Omental fat pad (tissue), 4 donors: ENCODE measurements around the gene ABHD12. TPM values are rescaled to one million over a fixed set of nuclear protein-coding genes. Genes with fewer than 3 reads are reported as not detected.

Experiments
- ATAC-seq: fragments of 150-250 bp; one replicate; pipeline ENCODE4 v1.9.1; 2016; ENCODE audit warnings: mild to moderate bottlenecking, moderate library complexity; ENCODE audit not compliant: low FRiP score
- DNase-seq: peaks from one replicate; pipeline ENCODE4 v3.0.0-alpha.2; 2019; ENCODE audit warnings: low spot score
- total RNA-seq, 4 donors: library from RNA; depleted of rRNA; stranded (reverse); fragments of >200 nt; gene quantifications; one replicate each; pipeline ENCODE4 v1.1.0, GENCODE V29; 2016
- TF ChIP-seq, protein P1 (sequence below), 3 donors: fragments of 450-650 bp; IDR thresholded peaks; one replicate each; pipeline ENCODE4 v1.5.1; 2016 to 2017; ENCODE audit warnings: antibody characterized with exemption in 3 of 3, mild to moderate bottlenecking in 3 of 3, moderate library complexity in 2 of 3

The ABHD12 gene
- total RNA-seq, 4 donors from 2014 or later: 30.3 to 46.3 (median 38.4) TPM

DNA sequence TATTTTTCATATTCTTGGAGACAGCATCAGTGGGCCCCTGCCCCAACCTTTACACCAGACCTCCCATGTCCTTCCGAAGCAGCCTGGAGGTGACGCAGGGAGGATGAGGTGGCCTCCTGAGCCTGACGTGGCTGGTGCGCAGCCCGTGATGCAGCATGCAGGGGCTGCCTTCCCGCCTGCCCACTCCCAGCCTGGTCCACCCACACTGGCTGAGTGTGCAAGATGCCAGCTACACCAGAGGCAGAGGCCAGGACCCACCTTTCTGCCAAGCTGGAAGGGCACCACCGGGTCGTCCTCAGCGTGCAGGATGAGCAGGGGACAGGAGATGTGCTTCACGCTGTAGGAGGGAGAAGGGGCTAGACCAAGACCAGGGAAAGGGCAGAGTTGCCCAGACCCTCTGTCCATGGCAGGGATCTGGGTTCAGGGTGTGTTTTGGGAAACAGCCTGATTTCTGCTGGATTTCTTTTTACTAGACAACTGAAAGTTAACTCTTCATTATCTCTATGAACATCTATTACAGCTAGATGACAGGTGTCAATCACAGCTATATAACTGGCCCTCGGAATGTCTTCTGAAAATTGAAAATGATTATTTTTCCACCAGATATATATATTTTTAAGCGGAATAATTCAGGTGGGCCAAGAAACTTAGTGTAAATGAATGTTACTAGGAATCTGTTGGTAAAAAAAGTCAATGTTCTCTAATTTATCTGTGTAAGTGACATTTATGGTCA lies 87.2 kb downstream of the ABHD12 start:
- ATAC-seq: no peak
- DNase-seq: no peak
- TF ChIP-seq, protein P1, sequence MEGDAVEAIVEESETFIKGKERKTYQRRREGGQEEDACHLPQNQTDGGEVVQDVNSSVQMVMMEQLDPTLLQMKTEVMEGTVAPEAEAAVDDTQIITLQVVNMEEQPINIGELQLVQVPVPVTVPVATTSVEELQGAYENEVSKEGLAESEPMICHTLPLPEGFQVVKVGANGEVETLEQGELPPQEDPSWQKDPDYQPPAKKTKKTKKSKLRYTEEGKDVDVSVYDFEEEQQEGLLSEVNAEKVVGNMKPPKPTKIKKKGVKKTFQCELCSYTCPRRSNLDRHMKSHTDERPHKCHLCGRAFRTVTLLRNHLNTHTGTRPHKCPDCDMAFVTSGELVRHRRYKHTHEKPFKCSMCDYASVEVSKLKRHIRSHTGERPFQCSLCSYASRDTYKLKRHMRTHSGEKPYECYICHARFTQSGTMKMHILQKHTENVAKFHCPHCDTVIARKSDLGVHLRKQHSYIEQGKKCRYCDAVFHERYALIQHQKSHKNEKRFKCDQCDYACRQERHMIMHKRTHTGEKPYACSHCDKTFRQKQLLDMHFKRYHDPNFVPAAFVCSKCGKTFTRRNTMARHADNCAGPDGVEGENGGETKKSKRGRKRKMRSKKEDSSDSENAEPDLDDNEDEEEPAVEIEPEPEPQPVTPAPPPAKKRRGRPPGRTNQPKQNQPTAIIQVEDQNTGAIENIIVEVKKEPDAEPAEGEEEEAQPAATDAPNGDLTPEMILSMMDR (IDR thresholded peaks at IDR 0.05): no peak

DNA sequence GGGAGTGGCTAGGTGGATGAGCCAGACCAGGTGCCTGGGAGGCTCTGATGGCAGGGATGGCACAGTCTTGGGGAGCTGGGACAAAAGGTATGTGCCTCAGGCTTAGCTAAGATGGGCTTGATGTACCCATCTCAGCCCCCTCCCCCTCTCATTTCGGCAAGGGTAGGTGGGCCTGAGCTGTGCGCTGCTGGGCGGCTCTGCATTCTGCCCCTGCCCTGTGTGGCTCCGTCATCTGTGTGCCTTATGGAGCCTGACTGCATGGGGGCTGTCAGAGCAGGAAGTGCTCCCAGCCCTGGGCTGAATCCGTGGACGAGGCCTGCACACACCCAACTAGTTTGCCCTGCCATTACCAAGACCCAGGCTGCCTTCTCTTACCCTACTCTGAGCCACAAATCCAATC lies 88.0 kb downstream of the ABHD12 start:
- TF ChIP-seq, protein P1 (IDR thresholded peaks at IDR 0.05): no peak
- DNase-seq (no peak), ATAC-seq (no peak)

DNA sequence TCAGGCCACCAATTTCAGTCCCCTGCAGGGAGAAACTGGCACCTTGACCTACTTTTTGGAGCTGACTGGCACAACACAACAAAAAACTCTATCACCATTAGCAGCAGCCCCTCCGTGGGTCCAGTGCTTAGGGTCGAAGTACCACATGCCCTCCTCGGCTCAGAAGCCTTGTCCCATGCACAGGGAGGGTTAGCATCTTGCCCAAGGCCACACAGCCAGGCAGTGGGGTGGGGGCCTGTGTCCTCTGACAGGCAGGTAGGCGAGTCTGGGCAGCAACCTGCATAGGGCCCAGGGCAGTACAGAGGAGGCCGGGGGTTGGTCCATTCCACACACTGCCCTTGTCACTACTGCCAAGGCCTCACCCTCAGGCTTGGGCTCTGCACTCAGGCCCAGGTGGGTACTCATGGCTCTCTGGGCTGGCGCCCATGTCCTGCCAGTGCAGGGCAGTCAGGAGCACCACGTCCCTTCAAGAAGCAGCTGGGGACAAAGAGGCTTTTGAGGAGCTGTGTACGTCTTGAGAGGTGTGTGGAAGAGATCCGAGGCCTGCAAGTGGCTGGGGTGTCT lies 89.2 kb downstream of the ABHD12 start:
- no peak for DNase-seq
- ATAC-seq: no peak
- TF ChIP-seq, protein P1 (IDR thresholded peaks at IDR 0.05): no peak

DNA sequence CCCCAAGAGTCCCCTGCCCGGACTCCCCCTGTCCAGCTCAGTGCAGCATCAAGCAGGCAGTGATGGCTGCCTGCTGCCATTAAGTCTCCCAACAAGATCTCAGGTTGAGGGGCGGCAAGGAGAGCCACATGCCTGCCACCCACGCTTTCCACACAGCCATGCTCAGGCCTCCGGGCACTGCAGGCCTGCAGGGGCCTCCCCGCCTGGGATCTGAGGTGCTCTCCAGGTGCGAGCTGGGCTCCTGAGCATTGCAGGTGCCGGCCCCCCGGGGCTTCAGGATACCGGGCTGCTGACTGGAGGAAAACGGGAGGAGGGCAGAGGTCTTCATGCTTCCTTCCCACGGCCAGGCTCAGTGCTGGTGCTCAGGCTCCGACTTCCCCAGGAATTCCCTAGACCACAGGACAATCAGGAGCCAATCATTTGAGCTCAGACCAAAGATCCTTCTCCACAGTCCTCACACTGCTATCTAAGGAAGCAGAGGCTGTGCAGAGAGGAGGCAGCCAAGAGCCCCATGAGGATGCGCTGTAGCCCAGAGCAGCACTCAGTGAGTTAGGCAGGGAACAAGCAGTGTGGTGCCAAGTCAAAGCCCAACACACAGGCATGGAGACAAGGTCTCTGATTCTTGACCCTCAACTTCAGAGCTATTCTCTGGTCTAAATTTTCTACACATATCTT lies 90.0 kb downstream of the ABHD12 start:
- DNase-seq (no peak), ATAC-seq (no peak)
- TF ChIP-seq, protein P1 (IDR thresholded peaks at IDR 0.05): no peak

DNA sequence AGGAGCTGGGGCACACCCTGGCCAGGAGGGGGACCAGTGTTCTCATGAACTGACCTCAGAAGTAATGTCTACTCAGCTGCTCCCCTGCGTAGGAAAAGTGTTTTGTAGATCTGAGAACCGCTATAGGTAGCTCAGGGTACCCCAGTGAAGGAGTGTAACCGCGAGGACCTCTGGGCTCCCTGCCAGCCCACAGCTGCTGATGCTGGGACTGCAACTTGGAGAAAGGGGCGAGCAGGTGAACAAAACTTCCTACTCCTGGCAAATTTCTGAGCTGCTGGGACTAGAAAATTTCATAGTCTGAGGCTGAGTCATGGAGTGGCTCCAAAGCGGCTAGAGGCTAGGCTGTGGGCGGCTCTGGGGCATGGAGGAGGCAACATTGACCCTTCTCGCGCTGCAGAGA lies 90.8 kb downstream of the ABHD12 start:
- TF ChIP-seq, protein P1 (IDR thresholded peaks at IDR 0.05): no peak
- ATAC-seq: no peak
- DNase-seq: no peak

DNA sequence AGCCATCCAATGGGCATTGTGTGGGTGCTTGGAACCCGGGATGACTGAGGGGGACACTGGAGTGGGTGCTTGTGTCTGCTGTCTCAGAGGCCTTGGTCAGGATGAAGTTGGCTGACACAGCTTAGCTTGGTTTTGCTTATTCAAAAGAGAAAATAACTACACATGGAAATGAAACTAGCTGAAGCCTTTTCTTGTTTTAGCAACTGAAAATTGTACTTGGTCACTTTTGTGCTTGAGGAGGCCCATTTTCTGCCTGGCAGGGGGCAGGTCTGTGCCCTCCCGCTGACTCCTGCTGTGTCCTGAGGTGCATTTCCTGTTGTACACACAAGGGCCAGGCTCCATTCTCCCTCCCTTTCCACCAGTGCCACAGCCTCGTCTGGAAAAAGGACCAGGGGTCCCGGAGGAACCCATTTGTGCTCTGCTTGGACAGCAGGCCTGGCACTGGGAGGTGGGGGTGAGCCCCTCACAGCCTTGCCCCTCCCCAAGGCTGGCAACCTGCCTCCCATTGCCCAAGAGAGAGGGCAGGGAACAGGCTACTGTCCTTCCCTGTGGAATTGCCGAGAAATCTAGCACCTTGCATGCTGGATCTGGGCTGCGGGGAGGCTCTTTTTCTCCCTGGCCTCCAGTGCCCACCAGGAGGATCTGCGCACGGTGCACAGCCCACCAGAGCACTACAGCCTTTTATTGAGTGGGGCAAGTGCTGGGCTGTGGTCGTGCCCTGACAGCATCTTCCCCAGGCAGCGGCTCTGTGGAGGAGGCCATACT lies 93.3 kb downstream of the ABHD12 start:
- TF ChIP-seq, protein P1 (IDR thresholded peaks at IDR 0.05): no peak
- no peak for ATAC-seq
- no peak for DNase-seq
